Globus pallidus (tissue), 1 donor: Measurements from ENCODE around the gene TNS4.
A peak's percentile ranks its signal among the peaks of the same experiment; 100 is the strongest.
"Not testable (repeated sequence)": the region's sequence is repeated elsewhere in the genome, so short reads cannot be mapped to it uniquely, and the experiment has no call there.

ENCODE experiments used
- DNase-seq: peaks from one replicate; pipeline ENCODE4 v3.0.0-alpha.2; 2015; ENCODE audit warnings: low spot score

The TNS4 gene, protein sequence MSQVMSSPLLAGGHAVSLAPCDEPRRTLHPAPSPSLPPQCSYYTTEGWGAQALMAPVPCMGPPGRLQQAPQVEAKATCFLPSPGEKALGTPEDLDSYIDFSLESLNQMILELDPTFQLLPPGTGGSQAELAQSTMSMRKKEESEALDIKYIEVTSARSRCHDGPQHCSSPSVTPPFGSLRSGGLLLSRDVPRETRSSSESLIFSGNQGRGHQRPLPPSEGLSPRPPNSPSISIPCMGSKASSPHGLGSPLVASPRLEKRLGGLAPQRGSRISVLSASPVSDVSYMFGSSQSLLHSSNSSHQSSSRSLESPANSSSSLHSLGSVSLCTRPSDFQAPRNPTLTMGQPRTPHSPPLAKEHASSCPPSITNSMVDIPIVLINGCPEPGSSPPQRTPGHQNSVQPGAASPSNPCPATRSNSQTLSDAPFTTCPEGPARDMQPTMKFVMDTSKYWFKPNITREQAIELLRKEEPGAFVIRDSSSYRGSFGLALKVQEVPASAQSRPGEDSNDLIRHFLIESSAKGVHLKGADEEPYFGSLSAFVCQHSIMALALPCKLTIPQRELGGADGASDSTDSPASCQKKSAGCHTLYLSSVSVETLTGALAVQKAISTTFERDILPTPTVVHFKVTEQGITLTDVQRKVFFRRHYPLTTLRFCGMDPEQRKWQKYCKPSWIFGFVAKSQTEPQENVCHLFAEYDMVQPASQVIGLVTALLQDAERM

DNA sequence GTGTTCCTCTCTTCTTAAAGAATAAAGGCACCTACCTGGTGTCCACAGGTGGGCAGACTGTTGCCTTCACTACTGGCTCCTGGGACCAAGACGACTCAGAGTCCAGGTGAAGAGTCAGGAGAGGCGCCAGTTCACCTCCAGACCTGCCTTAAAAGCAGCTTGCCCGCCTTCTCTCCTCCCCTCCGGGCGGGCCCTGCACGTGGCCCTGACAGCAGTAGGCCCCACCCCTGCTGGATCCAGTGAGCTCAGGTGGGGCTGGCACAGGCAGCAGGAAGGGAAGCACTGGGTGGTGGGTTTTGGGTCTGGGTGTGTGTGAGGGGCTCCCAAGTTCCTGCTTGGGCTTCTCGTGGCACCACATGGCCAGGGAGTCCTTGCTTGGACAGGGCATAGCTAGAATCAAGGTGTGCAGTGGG is at the start of gene TNS4:
TNS4 (minus strand) TSS at position 125 of the 413 bp plus-strand sequence. CDS start 5,198 bp downstream, outside the sequence.
- DNase-seq = no peak

DNA sequence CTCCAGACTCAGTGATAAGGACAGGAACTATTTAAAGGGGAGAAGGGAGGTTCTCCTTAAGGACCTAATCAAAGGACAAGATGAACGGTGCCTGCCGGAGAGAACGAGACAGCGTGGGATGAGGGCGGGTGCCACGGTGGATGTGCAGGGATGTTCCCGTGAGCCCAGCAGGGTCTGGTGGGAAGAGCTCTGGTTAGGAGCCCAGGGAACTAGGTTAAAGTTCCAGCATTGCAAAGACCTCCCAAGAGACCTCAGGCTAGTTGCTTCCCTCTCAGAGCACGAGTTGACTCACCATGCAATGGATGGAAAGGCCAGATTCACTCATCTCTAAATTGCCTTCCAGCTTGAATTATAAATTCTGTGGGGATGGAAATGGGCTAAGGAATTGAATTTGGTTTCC is 49.2 kb upstream of the TNS4 start:
- DNase-seq = no peak

DNA sequence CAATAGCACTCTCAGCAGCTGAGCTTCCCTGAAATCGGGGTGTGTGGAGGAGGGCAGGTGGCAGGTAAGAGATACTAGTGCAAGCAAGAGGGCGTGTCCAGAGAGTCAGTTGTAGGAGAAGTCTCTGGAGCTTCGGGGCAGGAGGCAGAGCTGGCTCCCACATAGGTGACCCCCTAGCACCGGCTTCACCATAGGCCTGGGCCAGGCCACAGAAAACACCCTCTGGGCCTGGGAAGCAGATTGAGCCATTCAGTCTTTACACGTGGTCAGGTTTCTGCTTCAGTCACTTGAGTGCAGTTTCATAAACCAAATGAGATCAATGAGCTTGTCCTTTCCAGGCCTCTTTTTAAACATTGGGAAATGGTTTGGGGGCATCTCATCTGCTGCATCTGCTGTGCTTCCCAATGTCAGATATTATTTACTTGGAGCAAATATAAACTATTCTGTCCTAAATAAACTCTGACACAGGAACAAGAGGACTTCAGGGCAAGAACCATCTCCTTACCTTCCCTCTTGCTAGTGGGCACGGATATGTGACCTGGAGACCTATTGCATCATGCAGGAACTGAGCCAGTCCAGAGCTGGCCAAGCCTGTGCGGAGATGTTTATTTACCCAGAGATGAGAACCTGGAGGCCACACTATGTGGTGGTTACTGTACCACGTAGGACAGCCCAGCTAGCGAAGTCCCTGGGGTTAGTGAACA is 47.7 kb upstream of the TNS4 start:
- no peak for DNase-seq

DNA sequence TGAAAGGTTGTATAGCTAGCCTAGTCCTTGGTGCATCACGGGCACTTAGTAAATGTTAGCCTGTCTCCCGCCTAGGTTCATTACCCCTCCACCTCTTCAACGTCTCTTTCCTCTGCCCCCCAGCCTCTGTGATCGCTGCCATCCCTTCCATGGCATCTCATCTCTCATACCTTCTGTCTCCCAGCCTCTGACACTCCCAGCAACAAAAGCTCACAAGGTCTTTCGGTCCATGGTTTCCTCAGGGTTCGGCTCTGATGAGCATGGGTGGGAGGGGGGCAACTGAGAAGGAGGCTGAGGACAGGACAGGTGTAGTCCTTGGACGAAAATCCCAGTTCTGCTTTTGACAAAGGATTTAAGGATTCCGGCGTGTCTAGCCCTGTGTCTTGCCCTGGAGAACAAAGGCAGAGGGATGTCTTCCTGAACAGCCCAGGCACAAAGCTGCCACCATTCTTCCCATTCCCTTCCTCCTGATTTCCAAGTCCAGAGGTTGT is 47.1 kb upstream of the TNS4 start:
- no peak for DNase-seq

DNA sequence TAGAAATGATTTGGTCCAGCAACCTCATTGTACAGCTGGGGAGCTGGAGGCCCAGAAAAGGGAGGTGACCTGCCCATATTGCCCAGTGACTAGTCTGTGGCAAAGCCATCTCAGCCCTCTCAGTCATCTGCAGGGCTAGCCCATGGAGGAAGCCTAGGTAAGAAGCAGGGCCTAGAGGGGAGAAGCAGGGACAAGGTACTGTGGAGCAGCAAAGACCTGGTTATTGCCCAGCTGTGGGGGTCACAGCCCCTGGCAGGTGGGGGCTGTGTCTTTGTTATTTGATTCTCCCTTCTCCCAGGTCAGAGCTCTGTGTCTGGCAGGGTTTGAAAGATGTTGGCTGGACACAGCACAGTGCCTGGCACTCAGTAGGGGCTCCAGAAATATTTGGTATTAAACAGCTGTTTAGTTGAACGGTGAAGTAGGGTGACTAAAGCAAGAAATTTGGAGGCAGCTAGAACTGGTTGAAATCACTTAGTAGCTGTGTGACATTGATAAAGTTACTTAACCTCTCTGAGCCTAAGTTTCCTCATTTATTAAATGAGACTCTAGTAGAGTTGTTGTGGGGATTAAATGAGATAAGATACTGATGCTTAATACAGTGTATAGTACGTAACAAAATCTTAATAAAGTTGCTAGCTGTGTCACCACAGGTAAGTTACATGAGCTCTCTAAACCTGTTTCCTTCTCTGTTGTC is 46.5 kb upstream of the TNS4 start:
- no peak for DNase-seq

DNA sequence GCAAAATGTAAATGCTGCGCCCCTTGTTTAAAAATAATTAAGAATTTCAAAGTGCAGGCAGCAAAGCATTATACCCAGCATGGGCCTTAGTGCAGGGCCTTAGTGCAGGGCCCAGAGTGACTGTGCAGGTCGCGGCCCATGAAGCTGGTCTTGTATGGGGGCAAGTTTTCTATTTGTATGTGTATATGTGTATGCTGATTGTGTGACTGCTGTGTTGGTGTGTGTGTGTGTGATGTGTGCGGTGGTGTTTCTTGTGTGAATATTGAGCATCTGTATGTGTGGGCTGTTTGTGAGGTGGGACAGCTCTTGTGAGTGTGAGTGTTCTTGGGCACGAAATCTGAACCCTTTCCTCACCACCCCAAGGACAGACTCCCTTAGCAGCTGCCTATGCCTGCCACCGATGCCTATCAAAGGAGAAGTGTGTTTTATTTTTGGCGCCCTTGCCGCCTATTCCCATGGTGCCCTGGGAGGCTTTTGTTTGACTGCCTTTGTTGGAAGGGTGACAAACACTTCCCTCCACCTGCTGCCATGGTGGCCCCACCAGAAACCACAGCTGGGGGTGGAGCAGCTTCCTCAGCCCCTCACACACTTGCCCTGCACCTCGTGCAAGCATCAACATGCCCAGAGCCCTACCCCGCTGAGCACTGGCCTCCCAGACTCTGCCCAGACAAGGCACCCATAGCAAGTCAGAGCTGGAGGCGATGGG is 45.8 kb upstream of the TNS4 start:
- no peak for DNase-seq

DNA sequence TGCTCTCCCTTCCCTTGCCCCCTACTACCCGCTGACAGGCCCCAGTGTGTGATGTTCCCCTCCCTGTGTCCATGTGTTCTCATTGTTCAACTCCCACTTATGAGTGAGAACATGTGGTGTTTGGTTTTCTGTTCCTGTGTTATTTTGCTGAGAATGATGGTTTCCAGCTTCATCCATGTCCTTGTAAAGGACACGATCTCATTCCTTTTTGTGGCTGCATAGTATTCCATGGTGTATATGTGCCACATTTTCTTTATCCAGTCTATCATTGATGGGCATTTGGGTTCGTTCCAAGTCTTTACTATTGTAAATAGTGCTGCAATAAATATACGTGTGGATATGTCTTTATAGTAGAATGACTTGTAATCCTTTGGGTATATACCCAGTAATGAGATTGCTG is 45.1 kb upstream of the TNS4 start:
- DNase-seq = not testable (repeated sequence)

DNA sequence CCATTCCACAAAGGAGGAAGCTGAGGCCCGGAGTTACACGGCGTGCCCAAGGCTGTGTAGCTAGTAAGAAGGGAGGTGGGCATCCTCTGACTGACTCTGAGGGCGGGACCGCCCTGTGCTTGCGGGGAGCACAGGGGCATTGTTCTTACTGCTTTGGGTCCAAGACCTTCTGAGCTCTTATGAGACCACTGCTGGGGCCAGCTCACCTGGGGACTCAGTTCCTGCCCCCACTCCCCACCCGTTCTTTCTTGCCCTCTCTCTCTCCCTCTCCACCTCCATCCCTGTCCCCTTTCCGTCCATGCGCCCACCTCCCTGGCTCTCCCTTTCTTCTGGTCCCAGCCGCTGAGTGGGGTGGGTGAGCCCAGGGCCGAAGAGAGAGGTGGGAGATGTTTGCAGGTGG is 44.2 kb upstream of the TNS4 start:
- no peak for DNase-seq

DNA sequence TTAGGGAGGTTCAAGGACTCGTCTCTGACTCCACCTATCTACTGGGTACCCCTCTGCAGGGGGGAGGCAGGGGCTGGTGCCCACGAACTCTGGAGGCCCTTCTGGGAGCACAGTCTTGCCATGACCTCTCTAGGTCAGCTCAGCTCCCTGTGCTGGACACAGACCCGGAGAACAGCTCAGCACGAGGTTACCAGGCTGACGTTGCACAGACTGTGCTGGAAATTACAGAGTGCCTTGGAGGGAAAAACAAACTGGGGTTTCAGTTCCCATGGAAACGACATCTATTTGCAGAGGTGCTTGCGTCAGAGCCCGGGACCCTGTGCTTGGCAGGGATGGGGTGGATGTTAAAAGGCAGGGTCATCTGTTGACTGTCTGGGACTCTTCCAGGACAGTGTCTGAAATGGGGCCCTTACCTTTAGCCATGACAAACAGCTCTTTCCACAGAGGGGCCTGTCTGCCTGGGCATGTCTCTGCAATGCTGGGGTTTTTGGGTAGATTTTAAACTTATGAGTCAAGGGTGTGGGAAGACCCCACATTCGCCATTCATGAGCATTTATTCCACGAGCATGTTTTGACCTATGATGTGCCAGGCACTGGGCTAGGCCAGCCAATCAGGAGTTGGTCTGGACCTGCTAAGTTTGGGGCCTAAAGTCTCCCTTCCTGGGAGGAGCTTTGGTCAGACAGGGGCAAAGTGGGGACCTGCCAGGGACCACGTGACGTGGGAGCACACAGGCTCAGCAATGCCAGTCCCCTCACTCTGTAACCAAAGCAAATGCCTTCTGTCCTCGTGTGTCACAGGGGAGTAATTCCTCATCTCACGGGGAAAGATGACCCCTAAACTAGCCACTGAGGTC is 41.4 kb upstream of the TNS4 start:
- no peak for DNase-seq

DNA sequence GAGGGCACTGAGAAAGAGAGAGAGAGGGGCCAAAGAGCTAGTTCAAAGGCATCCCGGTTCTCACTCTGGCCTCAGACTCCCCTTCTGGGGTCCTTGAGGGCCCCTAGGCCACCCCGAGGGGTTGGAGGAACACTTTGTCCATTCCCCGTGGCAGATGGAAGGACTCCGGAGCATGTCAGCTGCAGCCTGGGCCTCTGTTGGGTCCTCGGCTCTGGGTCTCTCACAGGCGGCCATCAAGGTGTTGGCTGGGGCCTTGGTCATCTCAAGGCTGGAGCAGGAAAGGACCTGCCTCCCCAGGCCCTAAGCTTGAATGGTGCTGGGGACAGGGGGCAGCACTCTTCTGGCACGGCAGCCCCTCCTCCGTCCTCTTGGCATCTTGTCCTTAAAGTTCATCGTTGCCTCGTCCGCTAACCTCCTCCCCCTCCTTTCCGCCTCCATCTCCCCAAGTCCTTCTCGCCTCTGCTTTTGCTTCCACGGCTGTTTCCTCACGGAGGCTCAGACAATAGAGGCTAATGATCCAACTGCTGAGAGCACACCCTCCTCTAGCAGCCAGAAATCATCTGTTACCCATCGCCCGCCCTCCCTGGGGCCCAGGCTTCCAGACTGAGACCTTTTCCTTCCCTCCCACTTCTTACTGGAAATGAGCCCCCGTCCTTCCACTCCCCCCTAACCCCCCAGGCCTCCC is 40.6 kb upstream of the TNS4 start:
- DNase-seq = no peak

DNA sequence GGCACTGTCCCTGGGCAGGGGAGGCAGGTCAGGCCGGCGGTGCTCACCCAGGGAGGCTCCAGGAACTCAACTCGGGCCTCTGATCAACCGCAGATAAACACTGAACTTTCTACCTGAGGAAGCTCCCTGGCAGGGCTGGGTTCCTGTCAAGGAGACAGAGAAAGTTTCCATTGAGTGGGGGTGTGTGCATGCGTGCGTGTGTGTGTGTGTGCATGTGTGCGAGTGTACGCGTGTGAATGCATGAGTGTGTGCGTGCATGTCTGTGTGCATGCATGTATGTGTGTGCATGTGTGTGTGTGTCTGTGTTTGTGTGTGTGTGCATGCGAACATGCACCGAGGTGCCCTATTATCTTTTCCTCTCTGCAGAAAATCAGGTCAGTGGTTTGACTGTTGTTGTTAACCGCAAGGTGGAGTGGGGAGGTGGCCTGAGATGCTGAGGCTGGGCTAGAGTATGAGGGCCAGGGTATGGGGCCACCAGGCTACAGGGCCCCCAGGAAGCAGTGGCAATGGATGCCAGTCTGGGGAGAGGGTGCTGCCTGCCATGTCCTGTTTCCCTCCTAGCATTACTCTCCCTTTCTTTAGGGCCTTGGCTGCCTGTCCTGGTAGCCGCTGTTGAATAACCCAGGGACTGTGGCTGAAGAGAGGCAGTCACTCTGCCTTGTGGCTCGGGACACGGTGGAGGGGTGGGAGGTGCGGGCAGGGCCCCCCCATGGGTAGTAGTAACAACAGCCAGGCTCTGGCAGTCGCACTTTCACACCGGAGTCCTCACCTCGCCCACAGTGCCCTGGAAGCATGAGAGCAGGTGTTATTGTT is 39.8 kb upstream of the TNS4 start:
- DNase-seq = no peak

DNA sequence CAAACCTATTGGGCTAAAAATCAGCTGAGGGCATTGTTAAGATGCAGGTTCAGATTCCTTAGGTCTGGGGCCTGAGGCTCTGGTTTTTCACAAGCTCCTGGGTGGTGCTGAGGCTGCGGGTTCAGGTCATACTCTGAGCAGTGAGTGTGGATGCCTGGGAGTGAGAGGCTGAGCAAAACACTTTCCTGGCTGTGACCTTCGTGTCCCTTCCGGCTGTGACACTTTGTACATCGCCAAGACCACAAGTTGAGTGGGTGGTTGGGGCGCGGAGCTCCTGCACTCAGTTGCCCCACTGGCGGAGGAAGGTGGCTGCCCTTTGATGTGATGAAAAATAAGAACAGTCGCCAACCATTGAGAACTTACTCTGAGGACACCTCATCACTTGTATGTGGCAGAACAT is 39.0 kb upstream of the TNS4 start:
- DNase-seq = no peak

DNA sequence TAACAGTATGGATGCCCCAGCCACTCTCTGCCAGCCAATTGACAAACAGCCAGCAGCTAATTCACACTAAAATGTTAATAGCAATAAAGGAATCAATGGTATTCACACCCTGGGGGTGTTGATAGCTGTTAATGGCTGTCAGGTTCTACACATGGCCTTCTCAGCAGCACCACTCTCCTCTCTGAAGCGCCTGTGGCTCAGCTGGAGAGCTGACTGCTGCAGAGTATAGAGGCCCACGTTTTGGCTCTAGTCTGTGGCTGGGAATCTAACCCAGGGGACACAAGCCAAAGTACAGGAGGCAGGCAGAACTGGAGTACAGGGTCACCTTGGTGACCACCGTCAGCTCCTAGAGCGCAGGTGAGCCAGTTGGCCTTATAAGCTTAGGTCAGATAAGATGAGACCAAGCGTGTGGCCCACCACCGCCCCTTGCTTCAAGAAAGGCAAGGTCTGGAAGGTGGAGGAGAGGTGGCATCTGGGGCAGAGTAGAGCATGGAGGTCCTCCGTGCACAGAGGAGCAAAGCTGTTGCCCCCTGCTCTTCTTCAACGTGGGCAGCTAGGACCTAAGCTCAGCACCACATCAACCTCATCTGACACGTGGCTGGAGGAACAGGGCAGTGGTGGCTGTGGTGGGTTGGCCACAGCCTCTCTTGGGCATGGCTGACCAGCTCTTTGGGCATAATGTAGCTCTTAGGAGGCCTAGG is 38.4 kb upstream of the TNS4 start:
- DNase-seq = no peak

DNA sequence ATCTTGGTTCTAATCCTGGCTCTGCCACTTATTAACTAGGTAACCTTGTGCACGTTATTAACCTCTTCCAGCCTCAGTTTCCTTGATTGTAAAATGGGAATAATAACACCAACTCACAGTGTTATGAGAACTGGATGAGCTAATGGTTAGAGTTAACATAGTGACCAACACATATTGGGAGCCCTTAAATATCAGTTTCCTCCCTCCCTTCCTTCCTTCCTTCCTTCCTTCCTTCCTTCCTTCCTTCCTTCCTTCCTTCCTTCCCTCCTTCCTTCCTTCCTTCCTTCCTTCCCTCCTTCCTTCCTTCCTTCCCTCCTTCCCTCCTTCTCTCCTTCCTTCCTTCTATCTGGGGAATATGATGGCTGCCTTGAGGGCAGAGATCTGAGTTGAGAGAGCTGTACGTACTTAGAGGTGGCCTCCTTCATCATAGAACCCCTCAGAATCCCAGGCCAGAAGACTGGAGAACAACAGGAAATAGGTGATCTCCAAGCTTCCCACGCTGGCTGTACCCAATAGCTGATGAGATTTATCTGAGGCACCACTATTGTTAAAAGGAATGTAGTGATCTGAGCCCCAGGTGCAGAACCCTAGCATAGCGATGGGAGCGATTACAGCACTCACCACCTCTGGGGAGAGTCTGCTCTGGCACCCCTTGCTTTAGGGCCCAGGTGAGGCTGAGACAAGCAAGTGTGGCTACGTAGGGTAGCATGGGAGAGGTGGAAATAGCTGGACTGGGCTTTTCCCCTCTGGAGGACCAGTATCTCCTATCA is 37.7 kb upstream of the TNS4 start:
- DNase-seq = no peak

DNA sequence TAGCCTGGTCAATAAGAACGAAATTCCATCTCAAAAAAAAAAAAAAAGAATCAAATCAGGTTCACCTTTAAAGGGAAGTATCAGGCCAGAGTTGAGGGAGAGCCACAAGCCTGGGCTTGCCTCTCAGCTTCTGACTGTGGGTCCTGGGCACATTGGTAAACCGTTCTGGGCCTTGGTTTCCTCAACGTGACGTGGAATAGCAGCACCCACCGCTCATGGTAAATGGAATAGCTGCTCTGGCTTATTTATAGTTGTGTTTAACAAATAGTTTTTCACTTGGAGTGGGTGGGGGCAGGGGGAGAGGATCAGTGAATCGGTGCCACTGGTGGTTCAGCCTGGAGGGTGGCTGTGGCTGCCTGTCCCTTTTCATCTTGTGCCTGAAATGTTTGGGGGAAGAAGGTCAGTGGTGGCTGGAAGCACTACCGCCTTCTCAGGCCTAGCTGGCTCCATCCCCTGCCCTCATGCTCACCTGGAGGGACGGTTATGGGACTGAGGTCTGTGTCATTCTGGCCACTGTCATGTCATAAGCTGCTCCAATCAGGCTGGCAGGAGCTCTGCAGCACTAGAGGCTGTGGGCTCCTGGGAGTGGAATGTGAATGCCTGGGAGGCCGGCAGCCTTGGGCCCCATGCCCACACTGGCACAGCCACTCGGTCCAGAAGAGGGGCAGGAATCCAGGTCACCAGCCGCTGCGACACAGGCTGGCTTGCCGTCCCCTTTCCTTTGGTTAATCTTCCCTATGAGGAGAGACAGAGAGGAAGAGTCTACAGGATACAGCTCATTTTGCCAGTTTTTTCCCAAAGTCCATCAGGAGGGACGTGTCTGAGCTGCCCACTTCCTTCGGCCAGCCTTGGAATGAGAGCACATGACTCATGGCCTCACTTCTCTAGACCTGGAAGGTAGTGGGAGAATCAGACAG is 36.9 kb upstream of the TNS4 start:
- peak; percentile 37 for DNase-seq
